Vagina (tissue), 2 donors: ENCODE results near the gene TXNRD1. TPM values are rescaled to one million over a fixed set of nuclear protein-coding genes. Genes with fewer than 3 reads are reported as not detected.

Source experiments
- DNase-seq, 2 donors: peaks; one replicate each; pipeline ENCODE4 v3.0.0-alpha.2; 2017; ENCODE audit errors: extremely low spot score in 2 of 2
- H3K27ac ChIP-seq: fragments of 200-600 bp; sonication (generic); one replicate; pipeline ENCODE4 v1.5.1; 2019
- H3K27me3 ChIP-seq: fragments of 200-600 bp; sonication (generic); one replicate; pipeline ENCODE4 v1.5.1; 2019
- H3K36me3 ChIP-seq, 2 donors: fragments of 200-600 bp; sonication (generic); one replicate each; pipeline ENCODE4 v1.5.1; 2017 to 2019
- H3K4me1 ChIP-seq: fragments of 200-600 bp; sonication (generic); one replicate; pipeline ENCODE4 v1.5.1; 2019
- H3K4me3 ChIP-seq, 2 donors: fragments of 200-600 bp; sonication (generic); 1 replicate in 1 of 2; 2 replicates in 1 of 2; pipeline ENCODE4 v1.5.1; 2016 to 2019
- H3K9me3 ChIP-seq: fragments of 200-600 bp; sonication (generic); one replicate; pipeline ENCODE4 v1.5.1; 2019
- POLR2A ChIP-seq, 2 donors: fragments of 450-650 bp; IDR thresholded peaks; one replicate each; pipeline ENCODE4 v1.6.1; 2017; ENCODE audit warnings: antibody characterized with exemption in 2 of 2, mild to moderate bottlenecking in 2 of 2, moderate library complexity in 2 of 2
- POLR2AphosphoS5 ChIP-seq, 2 donors: sonication (generic); formaldehyde crosslinking; IDR thresholded peaks; one replicate each; pipeline ENCODE4 v1.9.0; 2017; ENCODE audit warnings: antibody characterized with exemption in 2 of 2, mild to moderate bottlenecking in 2 of 2, low read depth in 1 of 2; ENCODE audit not compliant: insufficient read depth in 1 of 2
- intact Hi-C: fragments of 100-400 bp; cut with DNase I; formaldehyde crosslinking; loops from one replicate; pipeline ENCODE4 v1.15.1; 2023
- total RNA-seq: library from RNA; depleted of rRNA; stranded (reverse); fragments of >200 nt; gene quantifications from one replicate; pipeline ENCODE4 v1.2.3, GENCODE V29; 2016
- TF ChIP-seq, protein P1 (sequence below), 3 experiments: fragments of 450-650 bp in 2 of 3; fragments of 200-600 bp in 1 of 3; sonication (generic) in 1 of 3; IDR thresholded peaks; one replicate each; pipeline ENCODE4 v1.5.1; 2017 to 2019; ENCODE audit warnings: antibody characterized with exemption in 3 of 3, mild to moderate bottlenecking in 2 of 3, moderate library complexity in 2 of 3

TXNRD1 gene
- total RNA-seq, 1 donor from 2014 or later = 144 TPM

DNA sequence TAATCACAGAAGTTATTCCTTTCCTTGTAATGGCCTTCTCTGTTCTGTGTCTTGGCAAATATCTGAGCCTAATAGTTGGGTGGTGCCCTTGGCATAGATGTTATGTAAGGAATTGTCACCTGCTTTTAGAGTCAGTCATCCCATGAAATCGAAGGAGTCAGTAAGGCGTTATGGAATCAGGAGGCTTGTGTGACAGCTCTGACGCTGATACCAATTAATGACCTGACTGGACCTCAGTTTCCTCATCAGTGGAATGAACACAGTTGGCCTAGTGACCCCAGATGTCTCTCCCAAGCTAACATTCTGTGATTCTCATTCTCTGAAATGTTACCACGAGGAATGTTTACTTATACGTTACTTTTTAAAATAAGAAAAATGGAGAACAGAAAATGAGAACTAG is 32.1 kb downstream of the TXNRD1 start:
- TF ChIP-seq POLR2A (IDR thresholded peaks at IDR 0.05) = no peak
- TF ChIP-seq, protein P1, sequence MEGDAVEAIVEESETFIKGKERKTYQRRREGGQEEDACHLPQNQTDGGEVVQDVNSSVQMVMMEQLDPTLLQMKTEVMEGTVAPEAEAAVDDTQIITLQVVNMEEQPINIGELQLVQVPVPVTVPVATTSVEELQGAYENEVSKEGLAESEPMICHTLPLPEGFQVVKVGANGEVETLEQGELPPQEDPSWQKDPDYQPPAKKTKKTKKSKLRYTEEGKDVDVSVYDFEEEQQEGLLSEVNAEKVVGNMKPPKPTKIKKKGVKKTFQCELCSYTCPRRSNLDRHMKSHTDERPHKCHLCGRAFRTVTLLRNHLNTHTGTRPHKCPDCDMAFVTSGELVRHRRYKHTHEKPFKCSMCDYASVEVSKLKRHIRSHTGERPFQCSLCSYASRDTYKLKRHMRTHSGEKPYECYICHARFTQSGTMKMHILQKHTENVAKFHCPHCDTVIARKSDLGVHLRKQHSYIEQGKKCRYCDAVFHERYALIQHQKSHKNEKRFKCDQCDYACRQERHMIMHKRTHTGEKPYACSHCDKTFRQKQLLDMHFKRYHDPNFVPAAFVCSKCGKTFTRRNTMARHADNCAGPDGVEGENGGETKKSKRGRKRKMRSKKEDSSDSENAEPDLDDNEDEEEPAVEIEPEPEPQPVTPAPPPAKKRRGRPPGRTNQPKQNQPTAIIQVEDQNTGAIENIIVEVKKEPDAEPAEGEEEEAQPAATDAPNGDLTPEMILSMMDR (IDR thresholded peaks at IDR 0.05) = no peak
- TF ChIP-seq POLR2AphosphoS5 (IDR thresholded peaks at IDR 0.05; ENCODE audit: insufficient read depth in 1 of 2, low read depth in 1 of 2) = no peak
- H3K27ac ChIP-seq = no peak overlapping the region
- H3K4me1 ChIP-seq = no peaks in the 10 kb centered on the region
- no peak overlapping the region for H3K4me3 ChIP-seq
- H3K36me3 ChIP-seq = no peaks in the 10 kb centered on the region
- intact Hi-C loops = no loop called here
- H3K9me3 ChIP-seq = no peaks in the 10 kb centered on the region
- no peak for DNase-seq
- no peaks in the 10 kb centered on the region for H3K27me3 ChIP-seq

DNA sequence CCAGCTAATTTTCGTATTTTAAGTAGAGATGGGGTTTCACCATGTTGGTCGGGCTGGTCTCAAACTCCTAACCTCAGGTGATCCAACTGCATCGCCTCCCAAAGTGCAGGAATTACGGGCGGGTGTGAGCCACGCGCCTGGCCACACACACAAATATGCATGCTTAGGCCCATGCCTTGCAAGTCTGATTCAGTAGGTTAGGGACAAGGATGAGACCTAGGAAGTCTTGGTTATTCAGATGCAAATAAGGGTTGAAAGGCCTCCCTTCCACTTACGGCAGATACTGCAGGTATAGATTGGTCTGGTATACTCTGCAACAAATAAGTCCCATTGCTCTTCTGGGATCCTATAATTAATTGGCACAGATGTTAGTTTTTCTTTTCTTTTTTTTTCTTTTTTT is 32.9 kb downstream of the TXNRD1 start:
- intact Hi-C loops = no loop called here
- Histone ChIP-seq H3K27ac (no peak overlapping the region), H3K36me3 (no peaks in the 10 kb centered on the region), H3K27me3 (no peaks in the 10 kb centered on the region), H3K9me3 (no peaks in the 10 kb centered on the region), H3K4me1 (no peaks in the 10 kb centered on the region), H3K4me3 (no peak overlapping the region)
- no peak for DNase-seq
- TF ChIP-seq, protein P1 (IDR thresholded peaks at IDR 0.05) = no peak

DNA sequence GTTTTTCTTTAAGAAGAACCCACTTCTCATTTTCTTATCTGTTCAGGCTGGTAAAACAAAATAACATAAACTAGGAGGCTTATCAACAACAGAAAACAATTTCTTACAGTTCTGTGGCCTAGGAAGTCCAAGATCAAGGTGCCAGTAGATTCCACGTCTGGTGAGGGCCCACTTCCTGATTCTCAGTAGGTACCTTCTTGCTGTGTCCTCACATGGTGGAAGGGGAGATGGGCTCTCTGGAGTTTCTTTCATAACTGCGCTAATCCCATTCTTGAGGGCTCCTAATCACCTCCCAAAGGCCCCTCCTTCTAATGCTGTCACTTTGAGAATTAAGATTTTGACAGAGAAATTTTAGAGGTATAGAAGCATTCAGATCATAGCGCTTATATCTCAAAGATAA is 33.4 kb downstream of the TXNRD1 start:
- TF ChIP-seq, protein P1 (IDR thresholded peaks at IDR 0.05) = no peak
- no peak for TF ChIP-seq POLR2AphosphoS5 (IDR thresholded peaks at IDR 0.05; ENCODE audit: insufficient read depth in 1 of 2, low read depth in 1 of 2)
- TF ChIP-seq POLR2A (IDR thresholded peaks at IDR 0.05) = no peak
- intact Hi-C loops = no loop called here
- no peak for DNase-seq
- no peak overlapping the region for H3K27ac ChIP-seq
- H3K36me3 ChIP-seq = no peaks in the 10 kb centered on the region
- H3K27me3 ChIP-seq = no peaks in the 10 kb centered on the region
- no peaks in the 10 kb centered on the region for H3K9me3 ChIP-seq
- no peaks in the 10 kb centered on the region for H3K4me1 ChIP-seq
- no peak overlapping the region for H3K4me3 ChIP-seq

DNA sequence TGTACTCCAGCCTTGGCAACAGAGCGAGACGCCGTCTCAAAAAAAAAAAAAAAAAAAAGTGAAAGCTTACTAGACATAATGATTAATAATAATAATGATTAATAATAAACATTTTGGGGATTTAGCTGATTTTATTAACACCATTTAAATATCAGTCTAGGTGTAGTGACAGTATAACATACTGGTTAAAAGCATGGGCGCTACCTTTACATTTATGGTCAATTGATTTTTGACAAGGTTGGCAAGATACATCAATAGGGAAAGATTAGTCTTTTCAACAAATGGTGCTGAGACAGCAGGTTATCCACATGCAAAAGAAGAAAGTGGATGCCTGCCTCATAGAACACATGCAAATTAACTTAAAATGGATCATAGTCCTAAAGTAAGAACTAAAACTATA is 34.3 kb downstream of the TXNRD1 start:
- H3K4me1 ChIP-seq = no peaks in the 10 kb centered on the region
- H3K4me3 ChIP-seq = no peak overlapping the region
- H3K9me3 ChIP-seq = no peaks in the 10 kb centered on the region
- H3K27ac ChIP-seq = no peak overlapping the region
- no peak for DNase-seq
- no peaks in the 10 kb centered on the region for H3K36me3 ChIP-seq
- TF ChIP-seq, protein P1 (IDR thresholded peaks at IDR 0.05) = no peak
- TF ChIP-seq POLR2AphosphoS5 (IDR thresholded peaks at IDR 0.05; ENCODE audit: insufficient read depth in 1 of 2, low read depth in 1 of 2) = no peak
- TF ChIP-seq POLR2A (IDR thresholded peaks at IDR 0.05) = no peak
- intact Hi-C loops = no loop called here
- no peaks in the 10 kb centered on the region for H3K27me3 ChIP-seq

DNA sequence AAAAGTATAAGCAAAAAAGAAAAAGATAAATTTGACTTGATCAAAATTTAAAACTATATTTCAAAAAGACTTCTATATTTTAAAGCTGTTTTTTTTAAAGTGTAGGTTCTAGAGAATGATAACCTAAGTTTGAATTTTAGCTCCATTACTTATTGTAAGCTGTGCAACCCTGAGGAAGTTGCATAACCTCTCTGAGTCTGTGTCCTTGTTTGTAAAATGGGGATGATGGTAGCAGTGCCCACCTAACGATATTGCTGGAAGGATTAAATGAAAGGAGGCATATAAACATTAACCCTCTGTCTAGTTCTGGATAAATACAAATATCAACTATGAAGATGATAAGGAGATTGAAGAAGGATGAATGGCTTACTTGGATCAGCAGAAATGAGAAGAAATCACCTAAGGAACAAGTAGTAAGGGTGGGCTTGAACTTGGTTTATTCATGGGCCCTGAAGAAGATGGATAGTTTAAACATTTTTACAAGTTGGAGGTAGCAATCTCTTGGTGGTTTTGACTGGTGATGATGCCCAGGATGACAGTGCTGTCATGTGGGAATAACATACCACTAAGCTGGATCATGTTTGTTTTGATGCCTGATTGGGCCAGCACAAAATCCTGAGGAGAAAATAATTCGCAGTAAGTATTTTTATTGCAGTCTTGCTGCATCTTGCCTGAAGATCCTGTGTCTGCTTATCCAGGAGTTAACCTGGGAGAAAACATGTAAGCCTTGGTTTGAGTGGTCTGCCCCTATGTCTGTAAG is 35.0 kb downstream of the TXNRD1 start:
- intact Hi-C loops = no loop called here
- Histone ChIP-seq H3K4me3 (no peak overlapping the region), H3K27me3 (no peaks in the 10 kb centered on the region), H3K4me1 (no peaks in the 10 kb centered on the region), H3K36me3 (no peaks in the 10 kb centered on the region), H3K9me3 (no peaks in the 10 kb centered on the region), H3K27ac (no peak overlapping the region)
- TF ChIP-seq POLR2AphosphoS5 (IDR thresholded peaks at IDR 0.05; ENCODE audit: insufficient read depth in 1 of 2, low read depth in 1 of 2) = no peak
- TF ChIP-seq, protein P1 (IDR thresholded peaks at IDR 0.05) = no peak
- TF ChIP-seq POLR2A (IDR thresholded peaks at IDR 0.05) = no peak
- DNase-seq = no peak
